HG02852 (cell line): ENCODE measurements around the gene RBM47.
A peak's percentile ranks its signal among the peaks of the same experiment; 100 is the strongest.

ENCODE experiments used
- ATAC-seq: cut with Tn5 transposase; IDR thresholded peaks from one replicate; pipeline ENCODE4 v1.9.1; 2021; ENCODE audit warnings: mild to moderate bottlenecking, moderate library complexity; ENCODE audit not compliant: unreplicated experiment

Gene RBM47

GRCh38 chr4:40502934-40503333 is 126.7 kb downstream of the RBM47 start:
- peak; percentile 69 for ATAC-seq

- ATAC-seq: no peak
Measured at GRCh38 chr4:40502220-40502619, 127.4 kb downstream of the RBM47 start.

GRCh38 chr4:40500781-40501180 is 128.9 kb downstream of the RBM47 start:
- ATAC-seq: no peak

GRCh38 chr4:40493160-40493559 is 136.5 kb downstream of the RBM47 start:
- no peak for ATAC-seq

GRCh38 chr4:40492691-40493090 is 137.0 kb downstream of the RBM47 start:
- no peak for ATAC-seq

GRCh38 chr4:40490481-40490880 is 139.2 kb downstream of the RBM47 start:
- ATAC-seq: no peak

- ATAC-seq: no peak
Measured at GRCh38 chr4:40489961-40490360, 139.7 kb downstream of the RBM47 start.

GRCh38 chr4:40486534-40486933 is 143.1 kb downstream of the RBM47 start:
- no peak for ATAC-seq

GRCh38 chr4:40484346-40485090 is 145.1 kb downstream of the RBM47 start:
- no peak for ATAC-seq

GRCh38 chr4:40482985-40483647 is 146.5 kb downstream of the RBM47 start:
- no peak for ATAC-seq

GRCh38 chr4:40481977-40482376 is 147.7 kb downstream of the RBM47 start:
- ATAC-seq: no peak

- ATAC-seq: no peak
Measured at GRCh38 chr4:40480291-40480690, 149.4 kb downstream of the RBM47 start.

- no peak for ATAC-seq
Measured at GRCh38 chr4:40479378-40479777, 150.3 kb downstream of the RBM47 start.

GRCh38 chr4:40475609-40476008 is 154.1 kb downstream of the RBM47 start:
- no peak for ATAC-seq

- ATAC-seq: no peak
Measured at GRCh38 chr4:40473578-40474388, 155.9 kb downstream of the RBM47 start.

GRCh38 chr4:40471923-40472322 is 157.7 kb downstream of the RBM47 start:
- ATAC-seq: no peak

GRCh38 chr4:40466789-40467188 is 162.9 kb downstream of the RBM47 start:
- ATAC-seq: no peak

- ATAC-seq: peak; percentile 88
Measured at GRCh38 chr4:40462326-40462725, 167.3 kb downstream of the RBM47 start.

GRCh38 chr4:40461879-40462278 is 167.8 kb downstream of the RBM47 start:
- no peak for ATAC-seq

- no peak for ATAC-seq
Measured at GRCh38 chr4:40461062-40461461, 168.6 kb downstream of the RBM47 start.

GRCh38 chr4:40458683-40459082 is 171.0 kb downstream of the RBM47 start:
- no peak for ATAC-seq

GRCh38 chr4:40458109-40458508 is 171.6 kb downstream of the RBM47 start:
- ATAC-seq: no peak
